Mesenchymal stem cell (in vitro differentiated cells and primary cell): ENCODE data around the gene GABRB3.

Experiments used
- DNase-seq: peaks from one replicate; pipeline ENCODE4 v3.0.0-alpha.2; 2013
- H2AFZ ChIP-seq: one replicate; pipeline ENCODE4 v1.6.1; 2013; ENCODE audit warnings: low read depth, mild to moderate bottlenecking, control low read depth, inconsistent platforms, low read length, moderate library complexity
- H2AK5ac ChIP-seq: 2 replicates; pipeline ENCODE4 v1.6.1; 2013; ENCODE audit warnings: low read length, moderate library complexity, mild to moderate bottlenecking, inconsistent platforms; ENCODE audit not compliant: severe bottlenecking
- H2BK120ac ChIP-seq: one replicate; pipeline ENCODE4 v1.6.1; 2013; ENCODE audit warnings: low read depth, mild to moderate bottlenecking, inconsistent platforms, low read length, moderate library complexity
- H2BK12ac ChIP-seq, 2 experiments: one replicate each; pipeline ENCODE4 v1.6.1; 2013; ENCODE audit warnings: inconsistent platforms in 2 of 2, low read length in 2 of 2, mild to moderate bottlenecking in 2 of 2, moderate library complexity in 2 of 2, control low read depth in 1 of 2
- H2BK15ac ChIP-seq: one replicate; pipeline ENCODE4 v1.6.1; 2013; ENCODE audit warnings: mild to moderate bottlenecking, low read depth, inconsistent platforms; ENCODE audit not compliant: poor library complexity, severe bottlenecking
- H2BK5ac ChIP-seq: 2 replicates; pipeline ENCODE4 v1.6.1; 2013; ENCODE audit warnings: low read depth, mild to moderate bottlenecking, low read length, control low read depth, inconsistent platforms; ENCODE audit not compliant: poor library complexity, severe bottlenecking
- H3K14ac ChIP-seq, 2 experiments: one replicate each; pipeline ENCODE4 v1.6.1; 2013; ENCODE audit warnings: inconsistent platforms in 2 of 2, low read length in 2 of 2, control low read depth in 1 of 2, mild to moderate bottlenecking in 1 of 2, moderate library complexity in 1 of 2
- H3K18ac ChIP-seq, 2 experiments: one replicate each; pipeline ENCODE4 v1.6.1; 2013; ENCODE audit warnings: inconsistent platforms in 2 of 2, low read length in 2 of 2, control low read depth in 1 of 2, low read depth in 1 of 2, mild to moderate bottlenecking in 1 of 2
- H3K23ac ChIP-seq, 2 experiments: one replicate each; pipeline ENCODE4 v1.6.1; 2013; ENCODE audit warnings: inconsistent platforms in 2 of 2, low read length in 2 of 2, mild to moderate bottlenecking in 2 of 2, moderate library complexity in 2 of 2, control low read depth in 1 of 2
- H3K27ac ChIP-seq: 2 replicates; pipeline ENCODE4 v1.5.1; 2013; ENCODE audit warnings: mild to moderate bottlenecking, moderate library complexity, low read length, control low read depth, inconsistent platforms; ENCODE audit not compliant: poor library complexity, severe bottlenecking
- H3K27me3 ChIP-seq, 2 experiments: 2 replicates each; pipeline versions ENCODE4 v1.6.1 to v1.7.0; 2013; ENCODE audit warnings: low read length in 2 of 2, mild to moderate bottlenecking in 2 of 2, moderate library complexity in 2 of 2, control low read depth in 1 of 2, inconsistent platforms in 1 of 2; ENCODE audit not compliant: control insufficient read depth in 1 of 2, insufficient read depth in 1 of 2
- H3K36me3 ChIP-seq, 2 experiments: 2 replicates each; pipeline versions ENCODE4 v1.6.1 to v1.7.0; 2013; ENCODE audit warnings: low read length in 2 of 2, control low read depth in 1 of 2, inconsistent platforms in 1 of 2, low read depth in 1 of 2, mild to moderate bottlenecking in 1 of 2; ENCODE audit not compliant: insufficient read depth in 2 of 2, control insufficient read depth in 1 of 2
- H3K4ac ChIP-seq, 2 experiments: one replicate each; pipeline ENCODE4 v1.6.1; 2013; ENCODE audit warnings: inconsistent platforms in 2 of 2, low read length in 2 of 2, mild to moderate bottlenecking in 2 of 2, moderate library complexity in 2 of 2, control low read depth in 1 of 2, low read depth in 1 of 2
- H3K4me1 ChIP-seq: 2 replicates; pipeline ENCODE4 v1.6.1; 2013; ENCODE audit warnings: low read depth, low read length, control low read depth; ENCODE audit not compliant: control insufficient read depth, insufficient read depth
- H3K4me2 ChIP-seq: 2 replicates; pipeline ENCODE4 v1.6.1; 2013; ENCODE audit warnings: low read length, mild to moderate bottlenecking, inconsistent platforms; ENCODE audit not compliant: poor library complexity, severe bottlenecking
- H3K4me3 ChIP-seq, 2 experiments: 2 replicates each; pipeline versions ENCODE4 v1.5.1 to v1.7.0; 2013; ENCODE audit warnings: low read length in 2 of 2, mild to moderate bottlenecking in 2 of 2, control low read depth in 1 of 2, low read depth in 1 of 2; ENCODE audit not compliant: insufficient read depth in 1 of 2
- H3K79me1 ChIP-seq: replicated peaks from 2 replicates; pipeline ENCODE4 v1.6.1; 2013; ENCODE audit warnings: mild to moderate bottlenecking, control low read depth, low read length, inconsistent platforms; ENCODE audit not compliant: poor library complexity, severe bottlenecking
- H3K9ac ChIP-seq: 2 replicates; pipeline ENCODE4 v1.7.0; 2013; ENCODE audit warnings: mild to moderate bottlenecking, low read length, moderate library complexity
- H3K9me3 ChIP-seq: 2 replicates; pipeline ENCODE4 v1.7.0; 2013; ENCODE audit warnings: mild to moderate bottlenecking, low read length; ENCODE audit not compliant: control insufficient read depth
- H4K8ac ChIP-seq: one replicate; pipeline ENCODE4 v1.6.1; 2013; ENCODE audit warnings: inconsistent platforms, mild to moderate bottlenecking, low read length, moderate library complexity
- H4K91ac ChIP-seq: one replicate; pipeline ENCODE4 v1.6.1; 2013; ENCODE audit warnings: mild to moderate bottlenecking, low read length, inconsistent platforms
- WGBS: methylation state at CpG from one replicate; pipeline ENCODE4 v1.1.7; 2013; ENCODE audit warnings: mixed read lengths; 5-methylcytosine and 5-hydroxymethylcytosine counted together

GABRB3 gene

GRCh38 chr15:26624128-26624527 is 148.7 kb downstream of the GABRB3 start:
- Histone ChIP-seq H3K23ac (no peak overlapping the region), H2AFZ (no peak overlapping the region), H3K27me3 (no peaks in the 10 kb centered on the region), H3K4ac (no peak overlapping the region), H2AK5ac (no peak overlapping the region), H3K18ac (no peak overlapping the region), H4K8ac (no peak overlapping the region), H3K14ac (no peak overlapping the region), H3K4me2 (no peak overlapping the region), H3K9ac (no peak overlapping the region), H2BK15ac (no peak overlapping the region), H3K27ac (no peak overlapping the region), H3K36me3 (no peaks in the 10 kb centered on the region), H2BK120ac (no peak overlapping the region), H4K91ac (no peak overlapping the region), H2BK5ac (no peak overlapping the region), H3K4me1 (no peaks in the 10 kb centered on the region), H2BK12ac (no peak overlapping the region), H3K9me3 (peaks cover 15% of the 10 kb centered on the region), H3K79me1 (no peaks in the 10 kb centered on the region), H3K4me3 (no peak overlapping the region)
- no peak for DNase-seq
- WGBS: 89% methylated on average over 17 of the region's 17 CpGs

- no peak overlapping the region for H2BK5ac ChIP-seq
- H2BK15ac ChIP-seq: no peak overlapping the region
- no peak for DNase-seq
- H3K23ac ChIP-seq: no peak overlapping the region
- H3K4me3 ChIP-seq: no peak overlapping the region
- H3K36me3 ChIP-seq: no peaks in the 10 kb centered on the region
- H3K4ac ChIP-seq: no peak overlapping the region
- no peak overlapping the region for H3K9ac ChIP-seq
- H4K91ac ChIP-seq: no peak overlapping the region
- no peaks in the 10 kb centered on the region for H3K4me1 ChIP-seq
- no peak overlapping the region for H3K14ac ChIP-seq
- no peaks in the 10 kb centered on the region for H3K79me1 ChIP-seq
- H2AK5ac ChIP-seq: no peak overlapping the region
- no peak overlapping the region for H3K27ac ChIP-seq
- H2BK12ac ChIP-seq: no peak overlapping the region
- H3K4me2 ChIP-seq: no peak overlapping the region
- no peaks in the 10 kb centered on the region for H3K27me3 ChIP-seq
- no peak overlapping the region for H3K18ac ChIP-seq
- H3K9me3 ChIP-seq: peaks cover 12% of the 10 kb centered on the region
- no peak overlapping the region for H2AFZ ChIP-seq
- H4K8ac ChIP-seq: no peak overlapping the region
- WGBS: 81% methylated on average over 7 of the region's 9 CpGs
- no peak overlapping the region for H2BK120ac ChIP-seq
Measured at GRCh38 chr15:26623071-26623470, 149.8 kb downstream of the GABRB3 start.

GRCh38 chr15:26621816-26622215 is 151.1 kb downstream of the GABRB3 start:
- H2BK120ac ChIP-seq: no peak overlapping the region
- no peak overlapping the region for H4K91ac ChIP-seq
- H2AFZ ChIP-seq: no peak overlapping the region
- H3K4me2 ChIP-seq: no peak overlapping the region
- H4K8ac ChIP-seq: no peak overlapping the region
- no peak overlapping the region for H3K4ac ChIP-seq
- H3K14ac ChIP-seq: no peak overlapping the region
- no peak for DNase-seq
- H3K27ac ChIP-seq: no peak overlapping the region
- no peaks in the 10 kb centered on the region for H3K36me3 ChIP-seq
- no peak overlapping the region for H2BK12ac ChIP-seq
- H3K4me3 ChIP-seq: no peak overlapping the region
- no peak overlapping the region for H2BK5ac ChIP-seq
- no peak overlapping the region for H3K9ac ChIP-seq
- H3K18ac ChIP-seq: no peak overlapping the region
- no peaks in the 10 kb centered on the region for H3K79me1 ChIP-seq
- no peak overlapping the region for H2AK5ac ChIP-seq
- 70% methylated on average over 5 of the region's 5 CpGs for WGBS
- H3K4me1 ChIP-seq: no peaks in the 10 kb centered on the region
- no peak overlapping the region for H2BK15ac ChIP-seq
- no peaks in the 10 kb centered on the region for H3K27me3 ChIP-seq
- H3K23ac ChIP-seq: no peak overlapping the region
- H3K9me3 ChIP-seq: peaks cover 3% of the 10 kb centered on the region

- Histone ChIP-seq H3K9me3 (peaks cover under 1% of the 10 kb centered on the region), H3K4me2 (no peak overlapping the region), H2BK15ac (no peak overlapping the region), H3K36me3 (no peaks in the 10 kb centered on the region), H3K27ac (no peak overlapping the region), H2AK5ac (no peak overlapping the region), H3K4me1 (no peaks in the 10 kb centered on the region), H4K8ac (no peak overlapping the region), H4K91ac (no peak overlapping the region), H3K4me3 (no peak overlapping the region), H2BK5ac (no peak overlapping the region), H3K4ac (no peak overlapping the region), H2BK12ac (no peak overlapping the region), H3K9ac (no peak overlapping the region), H3K18ac (no peak overlapping the region), H3K14ac (no peak overlapping the region), H3K79me1 (no peaks in the 10 kb centered on the region), H2BK120ac (no peak overlapping the region), H2AFZ (no peak overlapping the region), H3K23ac (no peak overlapping the region), H3K27me3 (no peaks in the 10 kb centered on the region)
- 76% methylated on average over 10 of the region's 10 CpGs for WGBS
- DNase-seq: no peak
Measured at GRCh38 chr15:26620528-26621458, 152.1 kb downstream of the GABRB3 start.
